Activated T-cell treated with anti-CD3 and anti-CD28 coated beads for 1 hour (primary cell): ENCODE data around the gene RIN3.

Experiments used
- DNase-seq: peaks from one replicate; pipeline ENCODE4 v3.0.0-alpha.2; 2020; ENCODE audit warnings: low read depth

RIN3 gene, protein sequence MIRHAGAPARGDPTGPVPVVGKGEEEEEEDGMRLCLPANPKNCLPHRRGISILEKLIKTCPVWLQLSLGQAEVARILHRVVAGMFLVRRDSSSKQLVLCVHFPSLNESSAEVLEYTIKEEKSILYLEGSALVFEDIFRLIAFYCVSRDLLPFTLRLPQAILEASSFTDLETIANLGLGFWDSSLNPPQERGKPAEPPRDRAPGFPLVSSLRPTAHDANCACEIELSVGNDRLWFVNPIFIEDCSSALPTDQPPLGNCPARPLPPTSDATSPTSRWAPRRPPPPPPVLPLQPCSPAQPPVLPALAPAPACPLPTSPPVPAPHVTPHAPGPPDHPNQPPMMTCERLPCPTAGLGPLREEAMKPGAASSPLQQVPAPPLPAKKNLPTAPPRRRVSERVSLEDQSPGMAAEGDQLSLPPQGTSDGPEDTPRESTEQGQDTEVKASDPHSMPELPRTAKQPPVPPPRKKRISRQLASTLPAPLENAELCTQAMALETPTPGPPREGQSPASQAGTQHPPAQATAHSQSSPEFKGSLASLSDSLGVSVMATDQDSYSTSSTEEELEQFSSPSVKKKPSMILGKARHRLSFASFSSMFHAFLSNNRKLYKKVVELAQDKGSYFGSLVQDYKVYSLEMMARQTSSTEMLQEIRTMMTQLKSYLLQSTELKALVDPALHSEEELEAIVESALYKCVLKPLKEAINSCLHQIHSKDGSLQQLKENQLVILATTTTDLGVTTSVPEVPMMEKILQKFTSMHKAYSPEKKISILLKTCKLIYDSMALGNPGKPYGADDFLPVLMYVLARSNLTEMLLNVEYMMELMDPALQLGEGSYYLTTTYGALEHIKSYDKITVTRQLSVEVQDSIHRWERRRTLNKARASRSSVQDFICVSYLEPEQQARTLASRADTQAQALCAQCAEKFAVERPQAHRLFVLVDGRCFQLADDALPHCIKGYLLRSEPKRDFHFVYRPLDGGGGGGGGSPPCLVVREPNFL

GRCh38 chr14:92513204-92513965 is at the start of gene RIN3:
Gene RIN3 (plus strand): TSS chr14:92513781. CDS start chr14:92513933, 152 bp downstream.
- peak; percentile 24 for DNase-seq

- no peak for DNase-seq
Measured at GRCh38 chr14:92464156-92464555, 49.4 kb upstream of the RIN3 start.

DNA sequence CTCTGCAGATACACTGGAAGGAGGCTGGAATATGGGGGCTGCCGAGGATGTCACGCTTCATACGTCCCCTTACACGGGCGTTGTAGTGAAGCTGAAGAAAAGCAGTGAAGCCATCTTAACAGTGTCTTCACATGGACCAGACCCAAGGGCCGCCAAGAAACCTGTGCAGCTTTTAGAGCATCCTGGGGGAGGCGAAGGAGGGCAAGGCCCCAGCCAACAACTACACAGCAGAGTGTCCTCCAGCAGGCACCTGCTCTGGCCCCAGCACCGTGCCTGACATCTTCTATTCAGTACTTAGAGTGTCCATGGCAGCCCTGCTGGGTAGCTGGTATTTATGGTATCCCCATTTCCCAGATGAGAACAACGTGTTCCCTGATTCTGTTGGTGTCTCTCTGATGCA is 48.9 kb upstream of the RIN3 start:
- DNase-seq = no peak

DNA sequence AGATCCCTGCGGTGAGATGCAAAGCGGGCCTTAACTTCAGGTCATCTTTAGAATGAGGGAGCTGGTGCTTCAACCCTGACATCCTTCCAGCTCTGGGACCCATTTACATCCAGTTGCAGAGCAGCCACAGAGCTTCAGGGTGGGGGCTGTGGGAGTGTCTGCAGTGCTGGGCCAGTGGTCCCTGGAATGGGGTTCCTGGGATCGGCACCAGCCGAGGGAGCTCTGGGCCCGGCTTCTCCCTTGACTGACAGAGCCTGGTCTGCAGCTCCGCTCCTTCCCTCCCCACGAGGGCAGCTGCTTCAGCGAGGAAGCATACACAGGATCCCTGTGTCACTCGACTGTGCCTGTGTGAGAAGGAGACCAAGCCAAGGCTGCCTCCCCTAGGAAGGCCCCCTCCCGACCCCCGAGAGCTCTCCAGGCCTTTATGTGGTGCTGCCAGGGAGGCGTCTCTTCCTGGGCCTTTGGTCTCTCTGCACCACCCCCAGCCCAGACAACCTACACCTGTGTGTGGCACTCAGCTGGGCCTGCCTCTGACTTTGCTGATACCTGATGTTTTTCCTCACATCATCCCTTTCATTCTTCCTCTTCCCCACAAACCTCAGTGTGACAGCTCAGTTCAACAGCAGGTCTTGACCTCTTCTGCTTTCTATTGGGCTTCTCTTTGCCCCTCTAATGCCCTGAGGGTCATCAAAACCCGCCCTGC is 48.1 kb upstream of the RIN3 start:
- no peak for DNase-seq

DNA sequence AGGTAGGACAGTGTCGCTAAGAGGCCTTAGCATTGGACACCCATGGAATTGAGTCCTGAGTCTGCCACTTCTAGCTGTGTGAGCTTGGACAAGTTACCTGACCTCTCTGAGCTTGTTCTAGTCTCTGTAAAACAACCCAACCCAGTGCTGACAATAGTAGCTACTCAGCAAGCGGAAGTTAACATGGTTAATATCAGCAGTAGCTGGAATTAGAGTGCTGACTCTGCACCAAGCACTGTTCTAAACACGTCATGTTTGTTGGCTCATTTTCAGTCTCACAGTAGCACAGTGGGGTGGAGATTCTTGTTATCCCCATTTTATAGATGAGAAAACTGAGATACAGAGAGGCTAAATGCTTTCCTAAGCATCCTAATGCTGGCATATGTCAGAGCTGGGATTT is 47.5 kb upstream of the RIN3 start:
- DNase-seq = no peak

- DNase-seq = no peak
Measured at GRCh38 chr14:92469515-92469914, 44.1 kb upstream of the RIN3 start.

DNA sequence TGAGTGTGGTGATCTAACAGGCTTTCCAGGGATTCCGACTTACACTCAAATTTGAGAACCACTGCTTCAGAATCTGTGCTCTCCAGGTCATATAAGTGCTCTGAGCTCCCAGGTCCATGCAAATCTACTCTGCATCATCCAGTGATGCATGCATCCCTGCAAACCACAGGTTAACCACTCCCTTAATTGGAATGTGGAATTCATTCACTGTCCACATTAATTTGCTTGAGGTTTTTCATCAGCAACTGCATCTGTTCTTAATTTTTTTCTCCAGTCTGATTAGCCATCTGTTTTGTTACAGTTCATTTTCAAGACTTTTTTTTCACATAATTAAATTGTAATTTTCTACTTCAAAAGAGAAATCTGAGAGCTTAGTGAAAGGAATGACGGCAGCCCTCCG is 43.4 kb upstream of the RIN3 start:
- DNase-seq = no peak

DNA sequence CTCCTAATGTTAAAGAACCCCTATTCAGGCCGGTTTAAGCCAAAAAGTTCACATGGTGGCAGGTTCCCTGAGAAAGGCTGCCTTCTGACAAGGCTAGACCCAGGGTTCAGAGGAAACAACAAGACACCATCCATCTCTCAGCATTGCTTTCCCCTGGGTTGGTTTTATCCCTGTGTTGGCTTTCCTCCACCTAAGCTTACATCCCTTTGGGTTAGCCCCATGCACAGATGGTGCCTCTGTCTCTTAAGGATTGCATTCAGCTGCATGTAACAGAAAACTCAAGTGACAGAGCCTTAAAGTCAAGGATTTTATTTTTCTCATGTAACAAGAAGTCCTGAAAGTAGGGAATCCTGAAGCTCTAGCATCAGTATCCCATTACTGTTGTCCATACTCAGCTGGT is 42.8 kb upstream of the RIN3 start:
- DNase-seq = no peak

DNA sequence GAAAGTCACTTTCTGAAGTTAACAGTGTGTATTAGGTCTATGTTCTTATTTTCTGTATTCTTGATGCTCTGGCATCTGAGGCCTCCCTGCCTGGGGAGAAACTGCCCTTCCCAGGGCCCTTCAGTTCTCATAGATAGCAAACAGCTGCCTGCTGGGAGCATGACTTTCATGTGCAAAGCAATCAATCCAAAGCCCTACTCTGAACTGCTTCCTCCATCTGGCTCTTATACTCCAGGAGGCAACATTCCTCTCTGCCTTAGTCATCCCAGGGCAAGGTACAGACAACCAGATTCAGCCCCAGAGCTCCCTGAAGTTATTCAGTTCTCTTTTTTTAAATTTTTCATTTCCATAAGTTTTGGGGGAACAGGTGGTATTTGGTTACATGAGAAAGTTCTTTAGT is 41.7 kb upstream of the RIN3 start:
- DNase-seq = no peak

GRCh38 chr14:92472860-92473259 is 40.7 kb upstream of the RIN3 start:
- DNase-seq = no peak

DNA sequence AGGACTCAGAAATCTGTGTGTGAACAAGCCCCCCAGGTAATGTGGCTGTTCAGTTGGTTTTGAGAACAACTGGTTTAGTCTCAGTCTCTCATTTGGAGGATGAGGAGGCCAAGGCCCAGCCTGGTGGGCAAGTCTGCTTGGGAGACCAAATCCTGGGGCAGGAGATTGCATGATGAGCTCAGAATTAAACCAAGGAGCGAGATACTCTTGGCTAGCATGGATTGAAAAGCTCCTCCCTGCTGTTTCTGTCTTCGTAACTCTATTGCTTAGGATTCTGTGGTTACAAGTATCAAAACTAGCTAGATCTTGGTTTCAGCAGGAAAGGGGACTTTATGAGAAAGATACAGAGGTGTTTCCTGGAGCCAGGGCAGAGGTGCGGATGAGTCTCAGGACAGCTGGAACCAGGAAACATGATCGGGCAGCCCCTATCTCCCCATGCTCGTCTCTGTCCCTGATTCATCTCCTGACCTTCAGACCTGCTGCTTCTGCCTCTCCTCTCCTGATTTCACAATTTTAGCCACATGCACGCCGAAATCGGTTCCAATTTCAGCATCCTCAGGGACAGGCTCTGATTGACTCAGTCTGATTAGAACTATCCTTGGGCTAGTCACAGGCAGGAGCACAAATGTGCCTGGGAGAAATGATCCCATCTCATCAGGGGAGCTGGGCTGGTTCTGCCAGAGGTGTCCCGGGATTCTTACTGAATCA is 40.2 kb upstream of the RIN3 start:
- no peak for DNase-seq

- DNase-seq = no peak
Measured at GRCh38 chr14:92473969-92474535, 39.5 kb upstream of the RIN3 start.

GRCh38 chr14:92475037-92475436 is 38.5 kb upstream of the RIN3 start:
- DNase-seq = no peak

- no peak for DNase-seq
Measured at GRCh38 chr14:92475451-92476187, 38.0 kb upstream of the RIN3 start.

DNA sequence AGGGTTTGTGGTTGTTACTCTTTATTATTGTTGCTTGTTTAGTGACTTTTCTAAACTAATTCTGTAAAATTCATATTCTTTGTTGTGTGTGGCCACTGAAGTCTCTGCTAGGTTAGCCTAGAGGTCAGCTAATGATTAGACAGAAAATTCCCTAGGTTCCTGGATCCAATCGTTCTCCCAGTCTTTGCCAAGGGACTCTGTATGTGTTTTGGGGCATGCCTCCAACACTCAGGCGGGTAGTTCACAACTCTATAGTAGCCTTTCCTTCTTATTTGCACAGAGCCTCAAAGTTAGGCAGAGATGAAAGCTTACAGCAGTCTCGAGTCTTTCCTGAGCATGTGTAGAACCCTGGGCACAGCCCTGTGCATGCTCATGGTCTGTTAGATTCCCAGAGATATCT is 32.7 kb upstream of the RIN3 start:
- DNase-seq = no peak

GRCh38 chr14:92481386-92481785 is 32.2 kb upstream of the RIN3 start:
- DNase-seq = no peak

DNA sequence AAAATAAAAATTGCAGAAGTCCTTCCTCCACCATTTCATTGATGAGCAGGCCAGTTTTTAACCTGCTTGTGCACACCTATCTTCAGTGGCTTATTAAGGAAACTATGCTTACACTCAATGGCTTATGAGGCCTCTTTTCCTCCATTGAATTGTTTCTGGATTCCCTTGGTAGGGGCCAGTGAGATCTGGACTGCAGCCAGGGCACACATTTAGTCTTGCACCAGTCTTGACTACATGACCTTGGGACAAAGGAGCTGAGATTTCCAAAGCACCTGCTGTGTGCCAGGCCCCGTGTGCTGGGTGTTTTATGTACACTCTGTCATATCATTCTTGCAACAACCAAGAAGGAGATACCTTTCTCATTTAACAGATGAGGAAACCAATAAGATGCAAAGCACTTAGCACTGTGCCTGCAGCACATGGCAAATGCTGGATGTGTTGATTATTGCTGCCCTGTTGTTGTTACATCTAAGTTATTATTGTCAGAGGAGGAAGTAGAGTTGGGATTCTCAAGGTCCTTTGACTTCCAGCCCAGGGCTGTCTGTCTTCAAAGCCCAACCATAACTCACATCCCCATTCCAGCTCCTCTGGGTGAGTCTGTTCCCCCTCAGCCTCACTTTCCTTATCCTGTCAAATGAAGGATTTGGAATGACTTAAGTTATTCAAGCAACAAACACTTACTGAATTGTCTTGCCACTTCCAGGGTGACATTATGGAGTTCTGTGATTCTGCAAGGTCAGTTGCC is 31.6 kb upstream of the RIN3 start:
- no peak for DNase-seq

- no peak for DNase-seq
Measured at GRCh38 chr14:92482621-92483319, 30.8 kb upstream of the RIN3 start.
